BE2C (cell line): ENCODE data around the gene FRMPD4.

Experiments used
- DNase-seq: peaks from one replicate; pipeline ENCODE4 v3.0.0-alpha.2; 2020
- H3K27me3 ChIP-seq: fragments of 250-450 bp; sonication (Bioruptor Pico); 2 replicates; pipeline ENCODE4 v1.5.1; 2020; ENCODE audit warnings: mild to moderate bottlenecking
- H3K36me3 ChIP-seq: fragments of 250-450 bp; sonication (Bioruptor Pico); 2 replicates; pipeline ENCODE4 v1.5.1; 2020; ENCODE audit warnings: mild to moderate bottlenecking
- H3K4me1 ChIP-seq: fragments of 250-450 bp; sonication (Bioruptor Pico); 2 replicates; pipeline ENCODE4 v1.5.1; 2020
- H3K4me3 ChIP-seq: 2 replicates; pipeline ENCODE4 v1.5.1; 2011; ENCODE audit warnings: low read depth, low read length
- H3K9me3 ChIP-seq: fragments of 250-450 bp; sonication (Bioruptor Pico); 2 replicates; pipeline ENCODE4 v1.5.1; 2020
- CTCF ChIP-seq: IDR thresholded peaks from 2 replicates; pipeline ENCODE4 v1.5.1; 2012; ENCODE audit warnings: mild to moderate bottlenecking, low read depth, low read length

The FRMPD4 gene

DNA sequence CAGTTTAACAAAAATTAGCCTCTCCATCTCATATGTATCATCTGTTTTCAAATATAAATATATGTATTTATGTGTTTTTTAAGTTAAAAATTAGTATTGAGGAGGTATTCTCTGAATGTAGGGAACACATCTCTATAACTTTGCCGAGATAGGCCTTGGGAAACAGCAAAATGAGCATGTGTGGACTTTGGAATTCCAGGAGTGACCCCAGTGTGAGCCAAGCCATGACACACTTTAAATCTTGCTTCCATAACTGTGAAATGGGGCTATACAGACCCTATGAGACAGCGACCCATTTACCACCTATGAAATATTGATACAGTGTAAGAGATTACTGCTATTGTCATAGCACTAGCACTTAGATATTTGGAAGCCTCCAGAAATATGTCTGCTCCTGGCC, 58.8 kb downstream of the FRMPD4 start:
- TF ChIP-seq CTCF = no peak
- H3K36me3 ChIP-seq = no peaks in the 10 kb centered on the region
- H3K9me3 ChIP-seq = no peaks in the 10 kb centered on the region
- no peaks in the 10 kb centered on the region for H3K27me3 ChIP-seq
- no peak overlapping the region for H3K4me3 ChIP-seq
- no peaks in the 10 kb centered on the region for H3K4me1 ChIP-seq
- DNase-seq = no peak

GRCh38 chrX:12206413-12206812, 68.1 kb downstream of the FRMPD4 start:
- Histone ChIP-seq H3K4me3 (no peak overlapping the region), H3K9me3 (no peaks in the 10 kb centered on the region), H3K27me3 (no peaks in the 10 kb centered on the region), H3K36me3 (no peaks in the 10 kb centered on the region), H3K4me1 (no peaks in the 10 kb centered on the region)
- DNase-seq = no peak
- no peak for TF ChIP-seq CTCF

GRCh38 chrX:12210196-12210815, 72.0 kb downstream of the FRMPD4 start:
- no peak for DNase-seq
- H3K4me3 ChIP-seq = no peak overlapping the region
- H3K36me3 ChIP-seq = no peaks in the 10 kb centered on the region
- no peak for TF ChIP-seq CTCF
- H3K4me1 ChIP-seq = no peaks in the 10 kb centered on the region
- no peaks in the 10 kb centered on the region for H3K27me3 ChIP-seq
- H3K9me3 ChIP-seq = no peaks in the 10 kb centered on the region

- no peak for TF ChIP-seq CTCF
- DNase-seq = no peak
- Histone ChIP-seq H3K27me3 (no peaks in the 10 kb centered on the region), H3K36me3 (no peaks in the 10 kb centered on the region), H3K4me3 (no peak overlapping the region), H3K4me1 (no peaks in the 10 kb centered on the region), H3K9me3 (no peaks in the 10 kb centered on the region)
Measured at GRCh38 chrX:12210971-12211370, 72.7 kb downstream of the FRMPD4 start.

DNA sequence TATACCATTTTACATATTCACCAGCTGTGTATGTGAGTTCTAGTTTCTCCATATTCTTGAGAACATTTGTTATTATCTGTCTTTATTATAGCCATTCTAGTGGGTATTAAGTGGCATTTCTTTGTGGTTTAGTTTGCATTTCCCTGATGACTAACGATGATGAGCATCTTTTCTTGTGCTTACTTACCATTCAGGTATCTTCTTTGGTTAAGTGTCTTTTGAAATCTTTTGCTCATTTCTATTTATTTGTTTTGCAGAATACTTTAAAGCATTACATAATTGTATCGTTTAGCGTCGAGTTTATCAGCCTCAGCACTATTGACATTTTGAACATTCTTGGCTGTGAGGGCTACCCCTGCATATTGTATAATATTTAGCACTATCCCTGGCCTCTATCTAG, 85.4 kb downstream of the FRMPD4 start:
- no peak for DNase-seq
- TF ChIP-seq CTCF = no peak
- Histone ChIP-seq H3K4me3 (no peak overlapping the region), H3K36me3 (no peaks in the 10 kb centered on the region), H3K9me3 (no peaks in the 10 kb centered on the region), H3K27me3 (no peaks in the 10 kb centered on the region), H3K4me1 (no peaks in the 10 kb centered on the region)

GRCh38 chrX:12225107-12225506, 86.8 kb downstream of the FRMPD4 start:
- no peaks in the 10 kb centered on the region for H3K36me3 ChIP-seq
- DNase-seq = no peak
- no peak overlapping the region for H3K4me3 ChIP-seq
- no peaks in the 10 kb centered on the region for H3K27me3 ChIP-seq
- TF ChIP-seq CTCF = no peak
- no peaks in the 10 kb centered on the region for H3K9me3 ChIP-seq
- no peaks in the 10 kb centered on the region for H3K4me1 ChIP-seq
